HepG2 (cell line): Measurements from ENCODE around the gene TEX19. TPM values are rescaled to one million over a fixed set of nuclear protein-coding genes. Genes with fewer than 3 reads are reported as not detected.

Experiments
- KAT2B ChIP-seq: fragments of 150-350 bp; IDR thresholded peaks from 2 replicates; pipeline ENCODE4 v1.6.1; 2014; ENCODE audit warnings: low read depth, low read length, borderline replicate concordance
- NFE2 ChIP-seq: sonication (generic); formaldehyde crosslinking; IDR thresholded peaks from 2 replicates; pipeline ENCODE4 v1.4.0; 2020; ENCODE audit warnings: missing genetic modification reagents
- SRSF4 ChIP-seq: fragments of 200-400 bp; formaldehyde crosslinking; IDR thresholded peaks from one replicate; pipeline ENCODE4 v1.6.1; 2018; ENCODE audit warnings: mild to moderate bottlenecking, low read depth, low read length, moderate library complexity; ENCODE audit not compliant: poor library complexity, severe bottlenecking
- TEAD2 ChIP-seq: sonication (generic); formaldehyde crosslinking; IDR thresholded peaks from 2 replicates; pipeline ENCODE4 v1.9.0; 2021; ENCODE audit warnings: missing genetic modification reagents
- ZBTB38 ChIP-seq: sonication (generic); formaldehyde crosslinking; IDR thresholded peaks from 2 replicates; pipeline ENCODE4 v1.5.1; 2020; ENCODE audit warnings: mild to moderate bottlenecking, missing genetic modification reagents
- ZNF703 ChIP-seq: sonication (generic); formaldehyde crosslinking; IDR thresholded peaks from 2 replicates; pipeline ENCODE4 v1.5.1; 2020; ENCODE audit warnings: missing genetic modification reagents, mild to moderate bottlenecking, moderate library complexity, borderline replicate concordance
- polyA plus RNA-seq, 8 experiments: library from polyadenylated mRNA; depleted of rRNA in 3 of 8; stranded (reverse) in 7 of 8; unstranded in 1 of 8; fragments of >200 nt; fragmentation: Illumina TruSeq in 4 of 8; extraction: Trizol in 4 of 8; gene quantifications; 2 replicates each; pipeline versions ENCODE4 v1.2.1 to v1.2.3, GENCODE V29; 2011 to 2016; ENCODE audit warnings: low read depth in 4 of 8, missing spikeins in 1 of 8, mixed read lengths in 1 of 8; ENCODE audit not compliant: insufficient read depth in 1 of 8
- total RNA-seq, 5 experiments: library from RNA; depleted of rRNA; stranded (reverse); fragments of >200 nt; fragmentation: Illumina TruSeq; extraction: Trizol; gene quantifications; 2 replicates each; pipeline ENCODE4 v1.2.3, GENCODE V29; 2016; ENCODE audit warnings: low read depth in 1 of 5
- TF ChIP-seq, protein P1 (sequence below): sonication (generic); formaldehyde crosslinking; conservative IDR thresholded peaks from 2 replicates; pipeline ENCODE4 v1.4.0; 2020; ENCODE audit warnings: mild to moderate bottlenecking, missing genetic modification reagents, moderate library complexity
- TF ChIP-seq, protein P2 (sequence below), 2 experiments: fragments of 450-650 bp in 1 of 2; sonication (generic) in 1 of 2; formaldehyde crosslinking in 1 of 2; IDR thresholded peaks; 2 replicates each; pipeline versions ENCODE4 v1.6.1 to v1.8.0; 2016 to 2022; ENCODE audit warnings: antibody characterized with exemption in 1 of 2, mild to moderate bottlenecking in 1 of 2, missing genetic modification reagents in 1 of 2
- TF ChIP-seq, protein P3 (sequence below), 2 experiments: sonication (generic) in 1 of 2; formaldehyde crosslinking in 1 of 2; IDR thresholded peaks; 2 replicates each; pipeline versions ENCODE4 v1.4.0 to v1.6.1; 2018 to 2020; ENCODE audit warnings: missing genetic modification reagents in 2 of 2, borderline replicate concordance in 1 of 2, low read depth in 1 of 2, mild to moderate bottlenecking in 1 of 2, missing biosample characterization in 1 of 2
- TF ChIP-seq, protein P4 (sequence below): sonication (generic); formaldehyde crosslinking; IDR thresholded peaks from 2 replicates; pipeline ENCODE4 v1.4.0; 2020; ENCODE audit warnings: low read depth, mild to moderate bottlenecking, missing genetic modification reagents

Gene TEX19
- total and polyA plus RNA-seq, 2 of the 13 experiments (the other 11 are each of a cell fraction or from before 2014, with no cell fraction given) = 1.3 to 6.0 TPM

DNA sequence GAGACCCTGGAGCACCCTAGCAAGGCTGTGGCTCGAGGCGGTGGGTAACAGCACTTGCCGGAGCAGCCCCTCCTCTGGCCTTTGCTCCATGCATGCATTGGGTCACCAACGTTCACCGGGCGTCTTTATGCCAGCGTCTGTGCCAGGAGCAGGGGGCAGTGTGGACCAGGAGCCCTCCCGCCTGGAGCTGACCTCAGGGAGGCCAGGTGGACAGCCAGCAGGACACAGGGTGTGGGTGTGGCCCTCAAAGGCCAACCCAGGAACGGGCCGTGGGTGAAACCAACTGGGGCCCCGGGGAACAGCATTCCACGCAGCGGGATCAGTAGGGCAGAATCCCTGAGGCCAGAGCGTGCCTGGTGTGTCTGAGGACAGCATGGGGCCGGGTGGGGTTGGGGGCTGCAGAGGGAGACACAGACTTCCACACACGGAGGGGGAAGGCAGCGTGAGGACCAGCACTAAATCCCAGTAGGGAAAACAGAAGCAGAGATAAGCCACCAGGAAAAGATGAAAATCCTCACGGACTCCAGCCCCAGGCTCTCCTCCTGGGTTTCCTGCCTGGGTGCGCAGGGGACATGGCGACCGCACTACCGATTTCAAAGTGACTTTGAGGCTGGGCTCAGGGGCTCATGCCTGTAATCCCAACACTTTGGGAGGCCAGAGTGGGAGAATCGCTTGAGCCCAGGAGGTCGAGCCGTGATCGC is 38.8 kb upstream of the TEX19 start (continued):
- TF ChIP-seq, protein P1, sequence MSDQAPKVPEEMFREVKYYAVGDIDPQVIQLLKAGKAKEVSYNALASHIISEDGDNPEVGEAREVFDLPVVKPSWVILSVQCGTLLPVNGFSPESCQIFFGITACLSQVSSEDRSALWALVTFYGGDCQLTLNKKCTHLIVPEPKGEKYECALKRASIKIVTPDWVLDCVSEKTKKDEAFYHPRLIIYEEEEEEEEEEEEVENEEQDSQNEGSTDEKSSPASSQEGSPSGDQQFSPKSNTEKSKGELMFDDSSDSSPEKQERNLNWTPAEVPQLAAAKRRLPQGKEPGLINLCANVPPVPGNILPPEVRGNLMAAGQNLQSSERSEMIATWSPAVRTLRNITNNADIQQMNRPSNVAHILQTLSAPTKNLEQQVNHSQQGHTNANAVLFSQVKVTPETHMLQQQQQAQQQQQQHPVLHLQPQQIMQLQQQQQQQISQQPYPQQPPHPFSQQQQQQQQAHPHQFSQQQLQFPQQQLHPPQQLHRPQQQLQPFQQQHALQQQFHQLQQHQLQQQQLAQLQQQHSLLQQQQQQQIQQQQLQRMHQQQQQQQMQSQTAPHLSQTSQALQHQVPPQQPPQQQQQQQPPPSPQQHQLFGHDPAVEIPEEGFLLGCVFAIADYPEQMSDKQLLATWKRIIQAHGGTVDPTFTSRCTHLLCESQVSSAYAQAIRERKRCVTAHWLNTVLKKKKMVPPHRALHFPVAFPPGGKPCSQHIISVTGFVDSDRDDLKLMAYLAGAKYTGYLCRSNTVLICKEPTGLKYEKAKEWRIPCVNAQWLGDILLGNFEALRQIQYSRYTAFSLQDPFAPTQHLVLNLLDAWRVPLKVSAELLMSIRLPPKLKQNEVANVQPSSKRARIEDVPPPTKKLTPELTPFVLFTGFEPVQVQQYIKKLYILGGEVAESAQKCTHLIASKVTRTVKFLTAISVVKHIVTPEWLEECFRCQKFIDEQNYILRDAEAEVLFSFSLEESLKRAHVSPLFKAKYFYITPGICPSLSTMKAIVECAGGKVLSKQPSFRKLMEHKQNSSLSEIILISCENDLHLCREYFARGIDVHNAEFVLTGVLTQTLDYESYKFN = no peak; the same call in 1 of the 2 replicates
- TF ChIP-seq SRSF4 (no peak), ZNF703 (CRISPR knock-in tag) (no peak), ZBTB38 (CRISPR knock-in tag) (no peak; the same call in 1 of the 2 replicates), NFE2 (CRISPR knock-in tag) (no peak), KAT2B (no peak), TEAD2 (CRISPR knock-in tag) (no peak)
- TF ChIP-seq, protein P2, sequence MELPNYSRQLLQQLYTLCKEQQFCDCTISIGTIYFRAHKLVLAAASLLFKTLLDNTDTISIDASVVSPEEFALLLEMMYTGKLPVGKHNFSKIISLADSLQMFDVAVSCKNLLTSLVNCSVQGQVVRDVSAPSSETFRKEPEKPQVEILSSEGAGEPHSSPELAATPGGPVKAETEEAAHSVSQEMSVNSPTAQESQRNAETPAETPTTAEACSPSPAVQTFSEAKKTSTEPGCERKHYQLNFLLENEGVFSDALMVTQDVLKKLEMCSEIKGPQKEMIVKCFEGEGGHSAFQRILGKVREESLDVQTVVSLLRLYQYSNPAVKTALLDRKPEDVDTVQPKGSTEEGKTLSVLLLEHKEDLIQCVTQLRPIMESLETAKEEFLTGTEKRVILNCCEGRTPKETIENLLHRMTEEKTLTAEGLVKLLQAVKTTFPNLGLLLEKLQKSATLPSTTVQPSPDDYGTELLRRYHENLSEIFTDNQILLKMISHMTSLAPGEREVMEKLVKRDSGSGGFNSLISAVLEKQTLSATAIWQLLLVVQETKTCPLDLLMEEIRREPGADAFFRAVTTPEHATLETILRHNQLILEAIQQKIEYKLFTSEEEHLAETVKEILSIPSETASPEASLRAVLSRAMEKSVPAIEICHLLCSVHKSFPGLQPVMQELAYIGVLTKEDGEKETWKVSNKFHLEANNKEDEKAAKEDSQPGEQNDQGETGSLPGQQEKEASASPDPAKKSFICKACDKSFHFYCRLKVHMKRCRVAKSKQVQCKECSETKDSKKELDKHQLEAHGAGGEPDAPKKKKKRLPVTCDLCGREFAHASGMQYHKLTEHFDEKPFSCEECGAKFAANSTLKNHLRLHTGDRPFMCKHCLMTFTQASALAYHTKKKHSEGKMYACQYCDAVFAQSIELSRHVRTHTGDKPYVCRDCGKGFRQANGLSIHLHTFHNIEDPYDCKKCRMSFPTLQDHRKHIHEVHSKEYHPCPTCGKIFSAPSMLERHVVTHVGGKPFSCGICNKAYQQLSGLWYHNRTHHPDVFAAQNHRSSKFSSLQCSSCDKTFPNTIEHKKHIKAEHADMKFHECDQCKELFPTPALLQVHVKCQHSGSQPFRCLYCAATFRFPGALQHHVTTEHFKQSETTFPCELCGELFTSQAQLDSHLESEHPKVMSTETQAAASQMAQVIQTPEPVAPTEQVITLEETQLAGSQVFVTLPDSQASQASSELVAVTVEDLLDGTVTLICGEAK (IDR thresholded peaks at IDR 0.05) = no peak
- TF ChIP-seq, protein P2 (CRISPR knock-in tag; IDR thresholded peaks at IDR 0.05) = peak; percentile 58; the same call in 1 of the 2 replicates
- TF ChIP-seq, protein P3, sequence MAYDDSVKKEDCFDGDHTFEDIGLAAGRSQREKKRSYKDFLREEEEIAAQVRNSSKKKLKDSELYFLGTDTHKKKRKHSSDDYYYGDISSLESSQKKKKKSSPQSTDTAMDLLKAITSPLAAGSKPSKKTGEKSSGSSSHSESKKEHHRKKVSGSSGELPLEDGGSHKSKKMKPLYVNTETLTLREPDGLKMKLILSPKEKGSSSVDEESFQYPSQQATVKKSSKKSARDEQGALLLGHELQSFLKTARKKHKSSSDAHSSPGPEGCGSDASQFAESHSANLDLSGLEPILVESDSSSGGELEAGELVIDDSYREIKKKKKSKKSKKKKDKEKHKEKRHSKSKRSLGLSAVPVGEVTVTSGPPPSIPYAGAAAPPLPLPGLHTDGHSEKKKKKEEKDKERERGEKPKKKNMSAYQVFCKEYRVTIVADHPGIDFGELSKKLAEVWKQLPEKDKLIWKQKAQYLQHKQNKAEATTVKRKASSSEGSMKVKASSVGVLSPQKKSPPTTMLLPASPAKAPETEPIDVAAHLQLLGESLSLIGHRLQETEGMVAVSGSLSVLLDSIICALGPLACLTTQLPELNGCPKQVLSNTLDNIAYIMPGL (CRISPR knock-in tag; IDR thresholded peaks at IDR 0.05; ENCODE audit: borderline replicate concordance in 1 of 2, low read depth in 1 of 2) = peak in 1 of 2 experiments; percentile 53; a peak in 3 of 4 replicates
- TF ChIP-seq, protein P4, sequence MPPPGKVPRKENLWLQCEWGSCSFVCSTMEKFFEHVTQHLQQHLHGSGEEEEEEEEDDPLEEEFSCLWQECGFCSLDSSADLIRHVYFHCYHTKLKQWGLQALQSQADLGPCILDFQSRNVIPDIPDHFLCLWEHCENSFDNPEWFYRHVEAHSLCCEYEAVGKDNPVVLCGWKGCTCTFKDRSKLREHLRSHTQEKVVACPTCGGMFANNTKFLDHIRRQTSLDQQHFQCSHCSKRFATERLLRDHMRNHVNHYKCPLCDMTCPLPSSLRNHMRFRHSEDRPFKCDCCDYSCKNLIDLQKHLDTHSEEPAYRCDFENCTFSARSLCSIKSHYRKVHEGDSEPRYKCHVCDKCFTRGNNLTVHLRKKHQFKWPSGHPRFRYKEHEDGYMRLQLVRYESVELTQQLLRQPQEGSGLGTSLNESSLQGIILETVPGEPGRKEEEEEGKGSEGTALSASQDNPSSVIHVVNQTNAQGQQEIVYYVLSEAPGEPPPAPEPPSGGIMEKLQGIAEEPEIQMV = peak; percentile 52; the same call in 1 of the 2 replicates
